HCT116 (cell line): ENCODE data around the gene ANKRD7. TPM values are rescaled to one million over a fixed set of nuclear protein-coding genes. Genes with fewer than 3 reads are reported as not detected.

ENCODE experiments used
- ATAC-seq: fragments of 200-7000 bp; cut with Tn5 transposase; 2 replicates; pipeline ENCODE4 v1.9.1; 2020; ENCODE audit warnings: mild to moderate bottlenecking, moderate library complexity
- BruUV-seq: library from RNA; stranded (reverse); fragments of 400-500 nt; replicated peaks from 2 replicates; lab custom pipeline; 2021; lab: Mats Ljungman, UMichigan
- CTCF ChIA-PET: fragments of 300-600 bp; sonication (Branson Sonifier 250); formaldehyde crosslinking; loops from one replicate; lab custom pipeline; 2021; ENCODE audit warnings: antibody characterized with exemption; lab: Charles Lee
- POLR2A ChIA-PET: fragments of 300-600, 350-600 bp; sonication (Branson Sonifier 250); formaldehyde crosslinking; loops from one replicate; lab custom pipeline; 2021; ENCODE audit warnings: antibody characterized with exemption; lab: Charles Lee
- RAD21 ChIA-PET, 2 experiments: fragments of 300-600 bp; sonication (Branson Sonifier 250); formaldehyde crosslinking; loops; one replicate each; lab custom pipeline; 2023; ENCODE audit warnings: low total read pairs in 2 of 2; ENCODE audit not compliant: uncharacterized antibody in 2 of 2, unreplicated experiment in 2 of 2, low non-redundant PET in 1 of 2; lab: Charles Lee
- DNase-seq: peaks from one replicate; pipeline ENCODE4 v3.0.0-alpha.2; 2010; ENCODE audit warnings: low read depth, low spot score
- H2AFZ ChIP-seq: fragments of 200-600 bp; shearing (Covaris generic), sonication (generic); 2 replicates; pipeline ENCODE4 v1.6.1; 2017; ENCODE audit warnings: low read depth, mixed run types, mixed read lengths, antibody characterized with exemption, low read length; ENCODE audit not compliant: poor library complexity, severe bottlenecking
- H3K27ac ChIP-seq: 2 replicates; pipeline ENCODE4 v1.5.1; 2012; ENCODE audit warnings: low read depth, low read length
- H3K27me3 ChIP-seq: fragments of 200-600 bp; sonication (generic); 2 replicates; pipeline ENCODE4 v1.6.1; 2016; ENCODE audit warnings: mixed run types, low read length, mixed read lengths; ENCODE audit not compliant: insufficient read depth
- H3K36me3 ChIP-seq, 2 experiments: fragments of 200-500 bp in 1 of 2; fragments of 200-600 bp in 1 of 2; sonication (Bioruptor generic) in 1 of 2; sonication (generic) in 1 of 2; 2 replicates each; pipeline versions ENCODE4 v1.5.1 to v1.6.1; 2014 to 2016; ENCODE audit warnings: low read length in 2 of 2, inconsistent platforms in 1 of 2, mixed read lengths in 1 of 2, mixed run types in 1 of 2; ENCODE audit not compliant: insufficient read depth in 2 of 2, control insufficient read depth in 1 of 2
- H3K4me1 ChIP-seq, 2 experiments: fragments of 200-600 bp in 1 of 2; sonication (generic) in 1 of 2; 2 replicates each; pipeline versions ENCODE4 v1.5.1 to v1.6.1; 2012 to 2017; ENCODE audit warnings: low read length in 2 of 2, inconsistent platforms in 1 of 2, mild to moderate bottlenecking in 1 of 2, mixed read lengths in 1 of 2, mixed run types in 1 of 2, moderate library complexity in 1 of 2; ENCODE audit not compliant: insufficient read depth in 2 of 2, control insufficient read depth in 1 of 2
- H3K4me2 ChIP-seq: fragments of 200-600 bp; sonication (generic); 2 replicates; pipeline ENCODE4 v1.6.1; 2017; ENCODE audit warnings: mixed run types, low read length, mixed read lengths
- H3K4me3 ChIP-seq, 2 experiments: fragments of 200-600 bp in 1 of 2; sonication (generic) in 1 of 2; replicated peaks in 1 of 2; 2 replicates each; pipeline ENCODE4 v1.5.1; 2011 to 2016; ENCODE audit warnings: low read length in 2 of 2, control low read depth in 1 of 2, low read depth in 1 of 2, mild to moderate bottlenecking in 1 of 2, mixed read lengths in 1 of 2, mixed run types in 1 of 2
- H3K79me2 ChIP-seq: fragments of 200-600 bp; sonication (generic); 2 replicates; pipeline ENCODE4 v1.6.1; 2017; ENCODE audit warnings: mild to moderate bottlenecking, mixed run types, low read length, moderate library complexity, mixed read lengths; ENCODE audit not compliant: insufficient read depth
- H3K9ac ChIP-seq: fragments of 200-600 bp; sonication (generic); 2 replicates; pipeline ENCODE4 v1.6.1; 2016; ENCODE audit warnings: low read length, mixed read lengths
- H3K9me2 ChIP-seq: fragments of 200-600 bp; sonication (generic), shearing (Covaris generic); 2 replicates; pipeline ENCODE4 v1.6.1; 2017; ENCODE audit warnings: mixed run types, mild to moderate bottlenecking, moderate library complexity; ENCODE audit not compliant: insufficient read depth
- H3K9me3 ChIP-seq, 2 experiments: fragments of 200-500 bp in 1 of 2; fragments of 200-600 bp in 1 of 2; sonication (Bioruptor generic) in 1 of 2; sonication (generic) in 1 of 2; 2 replicates each; pipeline ENCODE4 v1.6.1; 2014 to 2017; ENCODE audit warnings: low read length in 2 of 2, mixed read lengths in 2 of 2, inconsistent platforms in 1 of 2, low read depth in 1 of 2, mild to moderate bottlenecking in 1 of 2, mixed run types in 1 of 2, moderate library complexity in 1 of 2; ENCODE audit not compliant: control insufficient read depth in 1 of 2, insufficient read depth in 1 of 2
- H4K20me1 ChIP-seq: fragments of 200-600 bp; sonication (generic), shearing (Covaris generic); 2 replicates; pipeline ENCODE4 v1.6.1; 2017; ENCODE audit warnings: mixed run types, mild to moderate bottlenecking, moderate library complexity; ENCODE audit not compliant: insufficient read depth
- FOSL1 ChIP-seq: IDR thresholded peaks from 2 replicates; pipeline ENCODE4 v1.6.1; 2012; ENCODE audit warnings: low read depth
- SIN3A ChIP-seq: IDR thresholded peaks from 2 replicates; pipeline ENCODE4 v1.6.1; 2012; ENCODE audit warnings: low read depth
- SP1 ChIP-seq: IDR thresholded peaks from 2 replicates; pipeline ENCODE4 v1.6.1; 2012; ENCODE audit warnings: low read depth
- TCF7L2 ChIP-seq: IDR thresholded peaks from 2 replicates; pipeline ENCODE4 v1.7.0; 2011; ENCODE audit warnings: borderline replicate concordance, inconsistent platforms; ENCODE audit not compliant: insufficient read depth, insufficient read length; ENCODE audit errors: extremely low read depth
- YY1 ChIP-seq: IDR thresholded peaks from 2 replicates; pipeline ENCODE4 v1.6.1; 2011; ENCODE audit warnings: low read length, low read depth, moderate library complexity, mild to moderate bottlenecking; ENCODE audit not compliant: insufficient replicate concordance; ENCODE audit errors: extremely low read depth
- ZNF274 ChIP-seq: fragments of 200-500 bp; sonication (Bioruptor generic); IDR thresholded peaks from 2 replicates; pipeline ENCODE4 v1.6.1; 2014; ENCODE audit warnings: mild to moderate bottlenecking, low read depth, low read length, inconsistent platforms
- intact Hi-C: fragments of 100-400 bp; cut with micrococcal nuclease; formaldehyde crosslinking; loops from 2 replicates; pipeline ENCODE4 v1.10.0; 2022
- total RNA-seq: library from RNA; stranded (reverse); gene quantifications from one replicate; pipeline ENCODE4 v1.2.1, GENCODE V29; 2021; ENCODE audit not compliant: unreplicated experiment
- TF ChIP-seq, protein P1 (sequence below): IDR thresholded peaks from 2 replicates; pipeline ENCODE4 v1.6.1; 2012
- TF ChIP-seq, protein P2 (sequence below): IDR thresholded peaks from 2 replicates; pipeline ENCODE4 v1.6.1; 2012; ENCODE audit warnings: low read depth
- TF ChIP-seq, protein P3 (sequence below), 3 experiments: fragments of 200-600 bp in 1 of 3; sonication (generic) in 1 of 3; IDR thresholded peaks in 2 of 3; conservative IDR thresholded peaks in 1 of 3; 2 replicates each; pipeline ENCODE4 v1.5.1; 2012 to 2017; ENCODE audit warnings: low read depth in 2 of 3, low read length in 2 of 3, antibody characterized with exemption in 1 of 3, borderline replicate concordance in 1 of 3, control low read depth in 1 of 3, mild to moderate bottlenecking in 1 of 3, mixed read lengths in 1 of 3, mixed run types in 1 of 3, moderate library complexity in 1 of 3; ENCODE audit not compliant: insufficient read depth in 1 of 3
- TF ChIP-seq, protein P4 (sequence below): IDR thresholded peaks from 2 replicates; pipeline ENCODE4 v1.6.1; 2012

The ANKRD7 gene
- total RNA-seq, 1 experiment from 2014 or later: not detected

DNA sequence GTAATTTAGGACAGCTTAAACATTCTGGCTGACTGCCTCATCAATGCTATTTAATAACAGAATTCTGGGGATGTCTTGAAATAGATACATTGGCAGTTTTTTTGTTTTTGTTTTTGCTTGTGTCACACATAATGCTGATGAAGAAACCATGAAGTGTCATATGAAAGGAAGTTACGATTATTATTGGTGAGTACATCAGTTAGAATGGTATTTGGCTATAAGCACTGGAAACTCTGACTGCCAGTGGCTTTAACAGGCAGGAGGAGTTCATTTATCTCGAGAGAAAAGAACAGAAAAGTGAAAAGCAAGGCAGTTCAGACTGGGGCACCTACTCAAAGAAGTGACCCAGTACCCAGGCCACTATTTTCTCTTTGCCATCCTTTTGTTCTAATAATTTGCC lies 22.4 kb upstream of the ANKRD7 start:
- CTCF ChIA-PET: interaction anchor here (0.7 kb wide), 1 partner anchor 541 kb away, joined by 3 read pairs; no protein-coding TSS in a partner anchor
- no TSS peak for BruUV-seq
- Histone ChIP-seq H3K9me3 (no peaks in the 10 kb centered on the region), H2AFZ (no peak overlapping the region), H3K27ac (no peak overlapping the region), H3K36me3 (no peaks in the 10 kb centered on the region), H3K27me3 (no peaks in the 10 kb centered on the region), H3K4me3 (no peak overlapping the region), H4K20me1 (no peaks in the 10 kb centered on the region), H3K79me2 (no peaks in the 10 kb centered on the region)
- RAD21 ChIA-PET: no interaction called here
- ATAC-seq: no peak
- POLR2A ChIA-PET: no interaction called here
- intact Hi-C loops: no loop called here
- no peak for TF ChIP-seq TCF7L2
- TF ChIP-seq, protein P1, sequence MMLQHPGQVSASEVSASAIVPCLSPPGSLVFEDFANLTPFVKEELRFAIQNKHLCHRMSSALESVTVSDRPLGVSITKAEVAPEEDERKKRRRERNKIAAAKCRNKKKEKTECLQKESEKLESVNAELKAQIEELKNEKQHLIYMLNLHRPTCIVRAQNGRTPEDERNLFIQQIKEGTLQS: no peak
- TF ChIP-seq FOSL1: no peak
- no peak for TF ChIP-seq SIN3A
- TF ChIP-seq, protein P2, sequence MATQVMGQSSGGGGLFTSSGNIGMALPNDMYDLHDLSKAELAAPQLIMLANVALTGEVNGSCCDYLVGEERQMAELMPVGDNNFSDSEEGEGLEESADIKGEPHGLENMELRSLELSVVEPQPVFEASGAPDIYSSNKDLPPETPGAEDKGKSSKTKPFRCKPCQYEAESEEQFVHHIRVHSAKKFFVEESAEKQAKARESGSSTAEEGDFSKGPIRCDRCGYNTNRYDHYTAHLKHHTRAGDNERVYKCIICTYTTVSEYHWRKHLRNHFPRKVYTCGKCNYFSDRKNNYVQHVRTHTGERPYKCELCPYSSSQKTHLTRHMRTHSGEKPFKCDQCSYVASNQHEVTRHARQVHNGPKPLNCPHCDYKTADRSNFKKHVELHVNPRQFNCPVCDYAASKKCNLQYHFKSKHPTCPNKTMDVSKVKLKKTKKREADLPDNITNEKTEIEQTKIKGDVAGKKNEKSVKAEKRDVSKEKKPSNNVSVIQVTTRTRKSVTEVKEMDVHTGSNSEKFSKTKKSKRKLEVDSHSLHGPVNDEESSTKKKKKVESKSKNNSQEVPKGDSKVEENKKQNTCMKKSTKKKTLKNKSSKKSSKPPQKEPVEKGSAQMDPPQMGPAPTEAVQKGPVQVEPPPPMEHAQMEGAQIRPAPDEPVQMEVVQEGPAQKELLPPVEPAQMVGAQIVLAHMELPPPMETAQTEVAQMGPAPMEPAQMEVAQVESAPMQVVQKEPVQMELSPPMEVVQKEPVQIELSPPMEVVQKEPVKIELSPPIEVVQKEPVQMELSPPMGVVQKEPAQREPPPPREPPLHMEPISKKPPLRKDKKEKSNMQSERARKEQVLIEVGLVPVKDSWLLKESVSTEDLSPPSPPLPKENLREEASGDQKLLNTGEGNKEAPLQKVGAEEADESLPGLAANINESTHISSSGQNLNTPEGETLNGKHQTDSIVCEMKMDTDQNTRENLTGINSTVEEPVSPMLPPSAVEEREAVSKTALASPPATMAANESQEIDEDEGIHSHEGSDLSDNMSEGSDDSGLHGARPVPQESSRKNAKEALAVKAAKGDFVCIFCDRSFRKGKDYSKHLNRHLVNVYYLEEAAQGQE: no peak
- no peak for TF ChIP-seq SP1
- TF ChIP-seq ZNF274: no peak
- TF ChIP-seq, protein P3, sequence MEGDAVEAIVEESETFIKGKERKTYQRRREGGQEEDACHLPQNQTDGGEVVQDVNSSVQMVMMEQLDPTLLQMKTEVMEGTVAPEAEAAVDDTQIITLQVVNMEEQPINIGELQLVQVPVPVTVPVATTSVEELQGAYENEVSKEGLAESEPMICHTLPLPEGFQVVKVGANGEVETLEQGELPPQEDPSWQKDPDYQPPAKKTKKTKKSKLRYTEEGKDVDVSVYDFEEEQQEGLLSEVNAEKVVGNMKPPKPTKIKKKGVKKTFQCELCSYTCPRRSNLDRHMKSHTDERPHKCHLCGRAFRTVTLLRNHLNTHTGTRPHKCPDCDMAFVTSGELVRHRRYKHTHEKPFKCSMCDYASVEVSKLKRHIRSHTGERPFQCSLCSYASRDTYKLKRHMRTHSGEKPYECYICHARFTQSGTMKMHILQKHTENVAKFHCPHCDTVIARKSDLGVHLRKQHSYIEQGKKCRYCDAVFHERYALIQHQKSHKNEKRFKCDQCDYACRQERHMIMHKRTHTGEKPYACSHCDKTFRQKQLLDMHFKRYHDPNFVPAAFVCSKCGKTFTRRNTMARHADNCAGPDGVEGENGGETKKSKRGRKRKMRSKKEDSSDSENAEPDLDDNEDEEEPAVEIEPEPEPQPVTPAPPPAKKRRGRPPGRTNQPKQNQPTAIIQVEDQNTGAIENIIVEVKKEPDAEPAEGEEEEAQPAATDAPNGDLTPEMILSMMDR (IDR thresholded peaks at IDR 0.05 in 2 of 3, conservative IDR thresholded peaks at IDR 0.05 in 1 of 3; ENCODE audit: borderline replicate concordance in 1 of 3, insufficient read depth in 1 of 3, low read depth in 2 of 3, low read length in 2 of 3): no peak
- TF ChIP-seq, protein P4, sequence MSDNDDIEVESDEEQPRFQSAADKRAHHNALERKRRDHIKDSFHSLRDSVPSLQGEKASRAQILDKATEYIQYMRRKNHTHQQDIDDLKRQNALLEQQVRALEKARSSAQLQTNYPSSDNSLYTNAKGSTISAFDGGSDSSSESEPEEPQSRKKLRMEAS: no peak
- TF ChIP-seq YY1: no peak
- TF ChIP-seq, all 23 proteins: peak for 0
- Histone ChIP-seq H3K9ac (no peak overlapping the region), H3K4me1 (no peaks in the 10 kb centered on the region), H3K9me2 (no peaks in the 10 kb centered on the region), H3K4me2 (no peak overlapping the region)
- no peak for DNase-seq
